Activated naive CD8-positive, alpha-beta T cell (primary cell): ENCODE data around the gene RAPGEF1.
A peak's percentile ranks its signal among the peaks of the same experiment; 100 is the strongest.

Source experiments
- H3K27ac Mint-ChIP-seq: one replicate; pipeline ENCODE4 v1.8.0; 2021; ENCODE audit warnings: mixed read lengths
- H3K27me3 Mint-ChIP-seq: one replicate; pipeline ENCODE4 v1.8.0; 2021; ENCODE audit warnings: mixed read lengths
- H3K36me3 Mint-ChIP-seq: one replicate; pipeline ENCODE4 v1.8.0; 2021; ENCODE audit warnings: mixed read lengths
- H3K4me1 Mint-ChIP-seq: one replicate; pipeline ENCODE4 v1.8.0; 2021; ENCODE audit warnings: low read depth, mixed read lengths
- H3K4me3 Mint-ChIP-seq: one replicate; pipeline ENCODE4 v1.8.0; 2021; ENCODE audit warnings: mild to moderate bottlenecking, mixed read lengths
- H3K9me3 Mint-ChIP-seq: one replicate; pipeline ENCODE4 v1.8.0; 2021; ENCODE audit warnings: low read depth, mixed read lengths

RAPGEF1 gene

GRCh38 chr9:131596430-131596743 lies 143.5 kb downstream of the RAPGEF1 start:
- Mint-ChIP-seq H3K27me3 (no peaks in the 10 kb centered on the region), H3K9me3 (no peaks in the 10 kb centered on the region), H3K27ac (no peak overlapping the region), H3K36me3 (peaks cover 2% of the 10 kb centered on the region), H3K4me3 (no peak overlapping the region), H3K4me1 (peaks cover under 1% of the 10 kb centered on the region)

- peaks cover 5% of the 10 kb centered on the region for H3K4me1 Mint-ChIP-seq
- peaks cover 2% of the 10 kb centered on the region for H3K36me3 Mint-ChIP-seq
- no peaks in the 10 kb centered on the region for H3K27me3 Mint-ChIP-seq
These were observed 144.0 kb downstream of the RAPGEF1 start for GRCh38 chr9:131595696-131596429.

GRCh38 chr9:131594906-131595665 lies 144.8 kb downstream of the RAPGEF1 start:
- Mint-ChIP-seq H3K4me1 (peaks cover 13% of the 10 kb centered on the region), H3K27me3 (no peaks in the 10 kb centered on the region), H3K9me3 (no peaks in the 10 kb centered on the region), H3K36me3 (peaks cover 2% of the 10 kb centered on the region), H3K4me3 (no peak overlapping the region), H3K27ac (no peak overlapping the region)

More at GRCh38 chr9:131595696-131596429, 144.0 kb downstream of the RAPGEF1 start:
- H3K9me3 Mint-ChIP-seq = no peaks in the 10 kb centered on the region
- no peak overlapping the region for H3K27ac Mint-ChIP-seq
- no peak overlapping the region for H3K4me3 Mint-ChIP-seq

GRCh38 chr9:131593936-131594665 lies 145.8 kb downstream of the RAPGEF1 start:
- H3K36me3 Mint-ChIP-seq = peaks cover 2% of the 10 kb centered on the region
- H3K4me3 Mint-ChIP-seq = no peak overlapping the region
- no peaks in the 10 kb centered on the region for H3K27me3 Mint-ChIP-seq
- peaks cover 15% of the 10 kb centered on the region for H3K4me1 Mint-ChIP-seq
- no peak overlapping the region for H3K27ac Mint-ChIP-seq
- H3K9me3 Mint-ChIP-seq = no peaks in the 10 kb centered on the region

- Mint-ChIP-seq H3K4me1 (peaks cover 15% of the 10 kb centered on the region), H3K27me3 (no peaks in the 10 kb centered on the region), H3K27ac (no peak overlapping the region), H3K4me3 (no peak overlapping the region), H3K9me3 (no peaks in the 10 kb centered on the region), H3K36me3 (peaks cover 2% of the 10 kb centered on the region)
These were observed 146.6 kb downstream of the RAPGEF1 start for GRCh38 chr9:131593091-131593820.

- H3K36me3 Mint-ChIP-seq = peaks cover 2% of the 10 kb centered on the region
- no peak overlapping the region for H3K4me3 Mint-ChIP-seq
- peak overlapping the region; percentile 61 for H3K27ac Mint-ChIP-seq
- peaks cover 24% of the 10 kb centered on the region for H3K4me1 Mint-ChIP-seq
- H3K27me3 Mint-ChIP-seq = no peaks in the 10 kb centered on the region
- H3K9me3 Mint-ChIP-seq = no peaks in the 10 kb centered on the region
These were observed 148.0 kb downstream of the RAPGEF1 start for GRCh38 chr9:131591845-131592208.

- H3K4me3 Mint-ChIP-seq = no peak overlapping the region
- H3K27me3 Mint-ChIP-seq = no peaks in the 10 kb centered on the region
- peaks cover 25% of the 10 kb centered on the region for H3K4me1 Mint-ChIP-seq
- no peaks in the 10 kb centered on the region for H3K9me3 Mint-ChIP-seq
- peak overlapping the region; percentile 76 for H3K27ac Mint-ChIP-seq
- peaks cover 2% of the 10 kb centered on the region for H3K36me3 Mint-ChIP-seq
These were observed 148.7 kb downstream of the RAPGEF1 start for GRCh38 chr9:131590907-131591844.

- H3K9me3 Mint-ChIP-seq = no peaks in the 10 kb centered on the region
- H3K27ac Mint-ChIP-seq = peak overlapping the region; percentile 76
- no peak overlapping the region for H3K4me3 Mint-ChIP-seq
- H3K27me3 Mint-ChIP-seq = no peaks in the 10 kb centered on the region
- peaks cover 31% of the 10 kb centered on the region for H3K4me1 Mint-ChIP-seq
- peaks cover 2% of the 10 kb centered on the region for H3K36me3 Mint-ChIP-seq
These were observed 149.4 kb downstream of the RAPGEF1 start for GRCh38 chr9:131590449-131590848.

GRCh38 chr9:131589993-131590392 lies 149.9 kb downstream of the RAPGEF1 start:
- Mint-ChIP-seq H3K4me1 (peaks cover 35% of the 10 kb centered on the region), H3K27ac (no peak overlapping the region), H3K4me3 (no peak overlapping the region), H3K9me3 (no peaks in the 10 kb centered on the region), H3K27me3 (no peaks in the 10 kb centered on the region), H3K36me3 (peaks cover 2% of the 10 kb centered on the region)

GRCh38 chr9:131589124-131589711 lies 150.7 kb downstream of the RAPGEF1 start:
- Mint-ChIP-seq H3K27ac (no peak overlapping the region), H3K9me3 (no peaks in the 10 kb centered on the region), H3K36me3 (peaks cover 2% of the 10 kb centered on the region), H3K4me1 (peaks cover 42% of the 10 kb centered on the region), H3K27me3 (no peaks in the 10 kb centered on the region), H3K4me3 (no peak overlapping the region)

GRCh38 chr9:131588396-131588795 lies 151.5 kb downstream of the RAPGEF1 start:
- no peaks in the 10 kb centered on the region for H3K9me3 Mint-ChIP-seq
- peaks cover 2% of the 10 kb centered on the region for H3K36me3 Mint-ChIP-seq
- no peak overlapping the region for H3K27ac Mint-ChIP-seq
- H3K4me1 Mint-ChIP-seq = peaks cover 46% of the 10 kb centered on the region
- H3K4me3 Mint-ChIP-seq = no peak overlapping the region
- H3K27me3 Mint-ChIP-seq = no peaks in the 10 kb centered on the region

- no peak overlapping the region for H3K4me3 Mint-ChIP-seq
- H3K27me3 Mint-ChIP-seq = no peaks in the 10 kb centered on the region
- peaks cover 46% of the 10 kb centered on the region for H3K4me1 Mint-ChIP-seq
- H3K9me3 Mint-ChIP-seq = no peaks in the 10 kb centered on the region
- peaks cover 2% of the 10 kb centered on the region for H3K36me3 Mint-ChIP-seq
- no peak overlapping the region for H3K27ac Mint-ChIP-seq
These were observed 152.0 kb downstream of the RAPGEF1 start for GRCh38 chr9:131587906-131588305.

- no peaks in the 10 kb centered on the region for H3K9me3 Mint-ChIP-seq
- H3K4me3 Mint-ChIP-seq = no peak overlapping the region
- H3K36me3 Mint-ChIP-seq = peaks cover 2% of the 10 kb centered on the region
- H3K27ac Mint-ChIP-seq = no peak overlapping the region
- peaks cover 46% of the 10 kb centered on the region for H3K4me1 Mint-ChIP-seq
- no peaks in the 10 kb centered on the region for H3K27me3 Mint-ChIP-seq
These were observed 152.5 kb downstream of the RAPGEF1 start for GRCh38 chr9:131587331-131587730.
